Measurements from ENCODE around the gene LIPA.

DNA sequence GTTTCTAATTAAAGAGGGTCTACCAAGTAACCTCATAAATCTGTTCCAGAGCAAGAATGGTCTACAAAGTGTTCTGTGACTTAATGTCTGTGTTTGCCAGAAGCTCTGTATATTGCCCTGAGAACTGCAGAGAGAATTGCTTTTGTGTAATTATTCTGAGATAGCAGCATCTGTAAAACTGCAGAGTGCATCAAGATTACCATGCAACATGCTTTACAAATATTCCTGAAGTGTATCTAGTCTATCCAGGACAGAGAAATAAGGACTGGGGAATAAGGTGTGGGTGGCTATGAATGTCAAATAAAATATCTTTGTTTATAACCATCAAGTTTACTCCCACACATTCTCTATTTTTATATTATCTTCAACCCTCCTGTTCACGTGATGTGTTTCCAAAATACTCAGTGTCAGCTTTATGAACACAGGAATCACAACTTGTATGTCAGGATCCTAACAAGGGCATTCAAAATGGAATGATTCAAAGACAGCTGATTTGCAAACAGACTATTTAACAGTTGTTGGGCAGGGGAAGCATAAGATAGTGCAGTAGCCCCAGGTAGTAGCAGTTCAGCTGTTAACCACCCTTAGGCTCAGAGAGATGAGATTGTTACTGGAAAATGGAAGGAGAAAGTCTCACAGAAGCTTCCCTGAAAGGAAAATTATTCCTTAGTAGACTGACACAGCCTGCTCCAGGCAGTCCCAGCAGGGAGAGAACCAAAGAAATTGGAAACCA is 15.3 kb upstream of the LIPA start:
- TF ChIP-seq POLR2AphosphoS5 (IDR thresholded peaks at IDR 0.05; ENCODE audit: low read depth, low read length), result no peak
- TF ChIP-seq POLR2A (IDR thresholded peaks at IDR 0.05; ENCODE audit: low read depth, low read length), result no peak
- no peak for TF ChIP-seq SPI1 (IDR thresholded peaks at IDR 0.05; ENCODE audit: low read depth, low read length)
- no peak for TF ChIP-seq TAF1 (IDR thresholded peaks at IDR 0.05; ENCODE audit: low read depth, low read length)
